A549 (cell line): ENCODE results near the gene HGFAC.

ENCODE experiments used
- CHD2 ChIP-seq: fragments of 150-350 bp; IDR thresholded peaks from 2 replicates; pipeline ENCODE4 v1.6.1; 2014; ENCODE audit warnings: low read length; ENCODE audit not compliant: partially characterized antibody
- EP300 ChIP-seq, 2 experiments: fragments of >200 bp; sonication (Bioruptor Twin); formaldehyde crosslinking; IDR thresholded peaks; 2 replicates in 1 of 2; 3 replicates in 1 of 2; pipeline ENCODE4 v1.6.1; 2016 to 2017
- MYC ChIP-seq: IDR thresholded peaks from 2 replicates; pipeline ENCODE4 v1.6.1; 2012; ENCODE audit warnings: mild to moderate bottlenecking, inconsistent platforms, low read length, improper control_type of control experiment, borderline replicate concordance
- PHF8 ChIP-seq: fragments of 200-600 bp; sonication (generic); IDR thresholded peaks from 2 replicates; pipeline ENCODE4 v1.6.1; 2016; ENCODE audit warnings: low read depth, mild to moderate bottlenecking, antibody characterized with exemption, moderate library complexity, borderline replicate concordance
- POLR2A ChIP-seq: IDR thresholded peaks from 2 replicates; pipeline ENCODE4 v1.6.1; 2012; ENCODE audit warnings: mild to moderate bottlenecking, low read length
- RAD21 ChIP-seq, 2 experiments: fragments of >200 bp in 1 of 2; sonication (Bioruptor Twin) in 1 of 2; formaldehyde crosslinking in 1 of 2; IDR thresholded peaks in 1 of 2; conservative IDR thresholded peaks in 1 of 2; 2 replicates in 1 of 2; 3 replicates in 1 of 2; pipeline ENCODE4 v1.6.1; 2012 to 2018; ENCODE audit warnings: inconsistent platforms in 1 of 2
- RCOR1 ChIP-seq: fragments of 150-350 bp; IDR thresholded peaks from 2 replicates; pipeline ENCODE4 v1.6.1; 2014; ENCODE audit warnings: antibody characterized with exemption, low read length, low read depth
- RFX5 ChIP-seq: fragments of 450-650 bp; IDR thresholded peaks from 2 replicates; pipeline ENCODE4 v1.7.1; 2014; ENCODE audit warnings: antibody characterized with exemption, mild to moderate bottlenecking, moderate library complexity
- SREBF2 ChIP-seq: fragments of 450-650 bp; IDR thresholded peaks from 2 replicates; pipeline ENCODE4 v1.6.1; 2014; ENCODE audit warnings: mild to moderate bottlenecking, moderate library complexity
- TP53 ChIP-seq: fragments of 250-450 bp; sonication (Bioruptor Pico); IDR thresholded peaks from 2 replicates; pipeline ENCODE4 v1.5.0; 2021; ENCODE audit warnings: mild to moderate bottlenecking, moderate library complexity
- ZNF302 ChIP-seq: fragments of 250-450 bp; sonication (Bioruptor Pico); IDR thresholded peaks from 2 replicates; pipeline ENCODE4 v1.9.0; 2021; ENCODE audit warnings: inconsistent platforms, mild to moderate bottlenecking, moderate library complexity
- TF ChIP-seq, protein P1 (sequence below): fragments of >200 bp; sonication (Bioruptor Twin); formaldehyde crosslinking; IDR thresholded peaks from 3 replicates; pipeline ENCODE4 v1.5.1; 2016
- TF ChIP-seq, protein P2 (sequence below): fragments of 250-450 bp; sonication (Bioruptor Pico); IDR thresholded peaks from 2 replicates; pipeline ENCODE4 v1.5.0; 2021; ENCODE audit warnings: mild to moderate bottlenecking, moderate library complexity, borderline replicate concordance
- TF ChIP-seq, protein P3 (sequence below): IDR thresholded peaks from 2 replicates; pipeline ENCODE4 v1.6.1; 2012; ENCODE audit warnings: low read depth, borderline replicate concordance

- TF ChIP-seq EP300 (IDR thresholded peaks at IDR 0.05) (no peak), MYC (no peak), POLR2A (no peak), RCOR1 (no peak), RAD21 (conservative IDR thresholded peaks at IDR 0.05 in 1 of 2, IDR thresholded peaks at IDR 0.05 in 1 of 2) (no peak), PHF8 (no peak), TP53 (no peak), RFX5 (no peak), CHD2 (no peak), ZNF302 (no peak), SREBF2 (no peak)
- TF ChIP-seq, protein P1, sequence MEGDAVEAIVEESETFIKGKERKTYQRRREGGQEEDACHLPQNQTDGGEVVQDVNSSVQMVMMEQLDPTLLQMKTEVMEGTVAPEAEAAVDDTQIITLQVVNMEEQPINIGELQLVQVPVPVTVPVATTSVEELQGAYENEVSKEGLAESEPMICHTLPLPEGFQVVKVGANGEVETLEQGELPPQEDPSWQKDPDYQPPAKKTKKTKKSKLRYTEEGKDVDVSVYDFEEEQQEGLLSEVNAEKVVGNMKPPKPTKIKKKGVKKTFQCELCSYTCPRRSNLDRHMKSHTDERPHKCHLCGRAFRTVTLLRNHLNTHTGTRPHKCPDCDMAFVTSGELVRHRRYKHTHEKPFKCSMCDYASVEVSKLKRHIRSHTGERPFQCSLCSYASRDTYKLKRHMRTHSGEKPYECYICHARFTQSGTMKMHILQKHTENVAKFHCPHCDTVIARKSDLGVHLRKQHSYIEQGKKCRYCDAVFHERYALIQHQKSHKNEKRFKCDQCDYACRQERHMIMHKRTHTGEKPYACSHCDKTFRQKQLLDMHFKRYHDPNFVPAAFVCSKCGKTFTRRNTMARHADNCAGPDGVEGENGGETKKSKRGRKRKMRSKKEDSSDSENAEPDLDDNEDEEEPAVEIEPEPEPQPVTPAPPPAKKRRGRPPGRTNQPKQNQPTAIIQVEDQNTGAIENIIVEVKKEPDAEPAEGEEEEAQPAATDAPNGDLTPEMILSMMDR = no peak
- TF ChIP-seq, protein P2, sequence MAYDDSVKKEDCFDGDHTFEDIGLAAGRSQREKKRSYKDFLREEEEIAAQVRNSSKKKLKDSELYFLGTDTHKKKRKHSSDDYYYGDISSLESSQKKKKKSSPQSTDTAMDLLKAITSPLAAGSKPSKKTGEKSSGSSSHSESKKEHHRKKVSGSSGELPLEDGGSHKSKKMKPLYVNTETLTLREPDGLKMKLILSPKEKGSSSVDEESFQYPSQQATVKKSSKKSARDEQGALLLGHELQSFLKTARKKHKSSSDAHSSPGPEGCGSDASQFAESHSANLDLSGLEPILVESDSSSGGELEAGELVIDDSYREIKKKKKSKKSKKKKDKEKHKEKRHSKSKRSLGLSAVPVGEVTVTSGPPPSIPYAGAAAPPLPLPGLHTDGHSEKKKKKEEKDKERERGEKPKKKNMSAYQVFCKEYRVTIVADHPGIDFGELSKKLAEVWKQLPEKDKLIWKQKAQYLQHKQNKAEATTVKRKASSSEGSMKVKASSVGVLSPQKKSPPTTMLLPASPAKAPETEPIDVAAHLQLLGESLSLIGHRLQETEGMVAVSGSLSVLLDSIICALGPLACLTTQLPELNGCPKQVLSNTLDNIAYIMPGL (CRISPR knock-in tag) = no peak
- TF ChIP-seq, protein P3, sequence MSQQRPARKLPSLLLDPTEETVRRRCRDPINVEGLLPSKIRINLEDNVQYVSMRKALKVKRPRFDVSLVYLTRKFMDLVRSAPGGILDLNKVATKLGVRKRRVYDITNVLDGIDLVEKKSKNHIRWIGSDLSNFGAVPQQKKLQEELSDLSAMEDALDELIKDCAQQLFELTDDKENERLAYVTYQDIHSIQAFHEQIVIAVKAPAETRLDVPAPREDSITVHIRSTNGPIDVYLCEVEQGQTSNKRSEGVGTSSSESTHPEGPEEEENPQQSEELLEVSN = no peak
These were observed 29.5 kb downstream of the HGFAC start for GRCh38 chr4:3471098-3471760.
